Left lung (tissue), 10 donors: Measurements from ENCODE around the gene DNTTIP2. TPM values are rescaled to one million over a fixed set of nuclear protein-coding genes. Genes with fewer than 3 reads are reported as not detected.
"Not testable (repeated sequence)": the region's sequence is repeated elsewhere in the genome, so short reads cannot be mapped to it uniquely, and the experiment has no call there.

Experiments used
- ATAC-seq: fragments of 200-7000 bp; cut with Tn5 transposase; one replicate; pipeline ENCODE4 v1.9.1; 2020; ENCODE audit warnings: moderate library complexity
- DNase-seq, 4 donors: peaks; one replicate each; pipeline ENCODE4 v3.0.0-alpha.2; 2013 to 2020
- H3K27ac ChIP-seq, 2 donors: fragments of 200-600 bp; sonication (generic) in 1 of 2; one replicate each; pipeline versions ENCODE4 v1.5.0 to v1.8.0; 2020 to 2021
- H3K27me3 ChIP-seq, 2 donors: fragments of 200-600 bp; sonication (generic) in 1 of 2; one replicate each; pipeline versions ENCODE4 v1.5.0 to v1.8.0; 2020 to 2021
- H3K36me3 ChIP-seq, 2 donors: fragments of 200-600 bp; sonication (generic) in 1 of 2; one replicate each; pipeline versions ENCODE4 v1.5.0 to v1.8.0; 2020 to 2021
- H3K4me1 ChIP-seq, 2 donors: fragments of 200-600 bp; one replicate each; pipeline ENCODE4 v1.8.0; 2021
- H3K4me3 ChIP-seq, 2 donors: fragments of 200-600 bp; sonication (generic) in 1 of 2; one replicate each; pipeline versions ENCODE4 v1.5.0 to v1.8.0; 2020 to 2021; ENCODE audit warnings: mild to moderate bottlenecking in 1 of 2
- H3K9me3 ChIP-seq, 2 donors: fragments of 200-600 bp; sonication (generic) in 1 of 2; one replicate each; pipeline versions ENCODE4 v1.5.0 to v1.8.0; 2020 to 2021
- intact Hi-C, 2 donors: fragments of 100-400 bp; cut with DNase I; formaldehyde crosslinking; loops; one replicate each; pipeline versions ENCODE4 v1.11.2 to v1.14.2; 2022
- polyA plus RNA-seq, 6 donors: library from polyadenylated mRNA; unstranded; fragments of 120-200 nt; gene quantifications; one replicate each; pipeline ENCODE4 v1.2.1, GENCODE V29; 2013; ENCODE audit not compliant: insufficient read length in 6 of 6
- total RNA-seq, 2 donors: library from RNA; stranded (reverse); fragmentation: NEBNext Ultra II Directional; extraction: Animal tissue kit (Norgen Biotek cat#: 25700); gene quantifications; one replicate each; pipeline ENCODE4 v1.2.1, GENCODE V29; 2021
- TF ChIP-seq, protein P1 (sequence below), 2 donors: fragments of 200-600 bp; sonication (generic) in 1 of 2; IDR thresholded peaks; one replicate each; pipeline versions ENCODE4 v1.5.0 to v1.8.0; 2021; ENCODE audit warnings: antibody characterized with exemption in 2 of 2
- donor health status: DM: no; HTN: yes; CAD: no.
- donor health status: DM: no; HTN: no; CAD: no.

Gene DNTTIP2
- total and polyA plus RNA-seq, 8 donors, result 35.0 to 65.1 (median 59.3) TPM

DNA sequence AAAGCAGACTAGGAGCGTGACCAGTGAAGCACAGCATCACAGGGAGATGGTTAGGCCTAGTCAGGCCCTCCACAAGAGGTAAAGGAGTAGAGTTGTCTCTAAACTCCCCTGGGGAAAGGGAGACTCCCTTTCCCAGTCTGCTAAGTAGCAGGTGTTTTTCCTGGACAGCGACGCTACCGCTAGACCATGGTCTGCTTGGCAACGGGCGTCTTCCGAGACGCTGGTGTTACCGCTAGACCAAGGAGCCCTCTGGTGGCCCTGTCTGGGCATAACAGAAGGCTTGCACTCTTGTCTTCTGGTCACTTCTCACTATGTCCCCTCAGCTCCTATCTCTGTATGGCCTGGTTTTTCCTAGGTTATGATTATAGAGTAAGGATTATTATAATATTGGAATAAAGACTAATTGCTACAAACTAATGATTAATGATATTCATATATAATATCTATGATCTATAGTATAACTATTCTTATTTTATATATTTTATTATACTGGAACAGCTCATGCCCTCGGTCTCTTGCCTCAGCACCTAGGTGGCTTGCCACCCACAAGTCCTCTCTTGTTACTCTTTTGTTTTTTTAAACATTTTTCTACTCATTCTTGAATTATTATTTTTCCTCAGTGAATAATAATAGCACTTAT, 28.2 kb downstream of the DNTTIP2 start:
- not testable (repeated sequence) for H3K9me3 ChIP-seq, ATAC-seq, H3K27me3 ChIP-seq, H3K36me3 ChIP-seq, H3K27ac ChIP-seq, H3K4me3 ChIP-seq
- TF ChIP-seq, protein P1, sequence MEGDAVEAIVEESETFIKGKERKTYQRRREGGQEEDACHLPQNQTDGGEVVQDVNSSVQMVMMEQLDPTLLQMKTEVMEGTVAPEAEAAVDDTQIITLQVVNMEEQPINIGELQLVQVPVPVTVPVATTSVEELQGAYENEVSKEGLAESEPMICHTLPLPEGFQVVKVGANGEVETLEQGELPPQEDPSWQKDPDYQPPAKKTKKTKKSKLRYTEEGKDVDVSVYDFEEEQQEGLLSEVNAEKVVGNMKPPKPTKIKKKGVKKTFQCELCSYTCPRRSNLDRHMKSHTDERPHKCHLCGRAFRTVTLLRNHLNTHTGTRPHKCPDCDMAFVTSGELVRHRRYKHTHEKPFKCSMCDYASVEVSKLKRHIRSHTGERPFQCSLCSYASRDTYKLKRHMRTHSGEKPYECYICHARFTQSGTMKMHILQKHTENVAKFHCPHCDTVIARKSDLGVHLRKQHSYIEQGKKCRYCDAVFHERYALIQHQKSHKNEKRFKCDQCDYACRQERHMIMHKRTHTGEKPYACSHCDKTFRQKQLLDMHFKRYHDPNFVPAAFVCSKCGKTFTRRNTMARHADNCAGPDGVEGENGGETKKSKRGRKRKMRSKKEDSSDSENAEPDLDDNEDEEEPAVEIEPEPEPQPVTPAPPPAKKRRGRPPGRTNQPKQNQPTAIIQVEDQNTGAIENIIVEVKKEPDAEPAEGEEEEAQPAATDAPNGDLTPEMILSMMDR (IDR thresholded peaks at IDR 0.05), result peak; percentile 70 to 71
- DNase-seq, result peak in 2 of 4 donors; percentile 71 to 80
- intact Hi-C loops, result loop anchor here in 1 of 2 donors (5.0 kb wide), 1 partner anchor 544 kb away; no protein-coding TSS in a partner anchor
- H3K4me1 ChIP-seq, result peaks cover 2 to 17% of the 10 kb centered on the region in 2 donors

GRCh38 chr1:93848350-93848883, 30.6 kb downstream of the DNTTIP2 start:
- TF ChIP-seq, protein P1 (IDR thresholded peaks at IDR 0.05), result no peak
- DNase-seq (no peak), ATAC-seq (no peak)
- Histone ChIP-seq H3K4me3 (peak overlapping the region; percentile 72 to 87), H3K27me3 (no peaks in the 10 kb centered on the region), H3K27ac (peak overlapping the region; percentile 95), H3K36me3 (no peaks in the 10 kb centered on the region), H3K4me1 (peaks cover 7 to 39% of the 10 kb centered on the region in 2 donors), H3K9me3 (no peaks in the 10 kb centered on the region)
- intact Hi-C loops, result loop anchor here in 1 of 2 donors (10.0 kb wide), 1 partner anchor 414 kb away; no protein-coding TSS in a partner anchor

GRCh38 chr1:93847811-93848288, 31.2 kb downstream of the DNTTIP2 start:
- DNase-seq (peak; percentile 61 to 87 (median 74)), ATAC-seq (peak; percentile 42)
- H3K4me3 ChIP-seq, result peak overlapping the region; percentile 72 to 87
- TF ChIP-seq, protein P1 (IDR thresholded peaks at IDR 0.05), result no peak
- H3K27me3 ChIP-seq, result no peaks in the 10 kb centered on the region
- H3K36me3 ChIP-seq, result no peaks in the 10 kb centered on the region
- H3K4me1 ChIP-seq, result peaks cover 7 to 44% of the 10 kb centered on the region in 2 donors
- peak overlapping the region; percentile 95 for H3K27ac ChIP-seq
- H3K9me3 ChIP-seq, result no peaks in the 10 kb centered on the region
- intact Hi-C loops, result loop anchor here in 1 of 2 donors (10.0 kb wide), 1 partner anchor 413 kb away; no protein-coding TSS in a partner anchor

DNA sequence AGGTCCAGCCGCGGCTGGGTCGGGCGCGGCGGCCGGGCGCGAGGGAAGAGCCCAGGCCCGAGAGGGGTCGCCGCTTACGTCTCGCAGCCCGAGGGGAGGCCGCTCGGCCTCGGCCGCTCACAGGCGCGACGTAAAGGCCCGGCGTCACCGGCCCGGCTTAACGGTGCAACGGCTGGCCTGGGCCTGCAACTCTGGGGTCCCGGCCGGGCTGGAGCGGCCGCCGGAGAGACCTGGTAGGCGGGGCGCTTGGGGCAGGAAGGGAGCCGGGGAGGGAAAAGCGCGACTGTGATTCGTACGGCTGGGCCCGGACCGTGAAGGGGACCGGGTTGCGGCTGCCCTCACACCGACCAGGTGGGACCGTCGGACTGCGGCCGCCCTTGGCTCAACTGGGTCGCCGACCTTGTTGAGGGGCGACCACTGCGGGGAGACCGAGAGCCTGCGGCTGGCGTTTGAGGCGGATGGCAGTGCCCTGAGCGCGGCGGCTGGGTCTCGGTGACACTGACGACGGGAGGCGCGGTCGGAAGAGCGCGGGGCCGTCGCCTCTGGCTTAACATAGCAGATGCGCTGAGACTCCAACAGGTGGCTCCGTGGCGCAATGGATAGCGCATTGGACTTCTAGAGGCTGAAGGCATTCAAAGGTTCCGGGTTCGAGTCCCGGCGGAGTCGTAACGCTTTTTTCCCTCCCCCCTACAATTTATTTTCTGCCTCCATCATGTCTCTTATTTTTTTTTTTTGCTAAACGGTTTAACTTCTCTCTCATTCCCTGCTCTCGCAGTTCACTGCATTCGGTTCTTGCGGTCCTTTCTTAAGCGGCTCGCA, 31.8 kb downstream of the DNTTIP2 start:
- Histone ChIP-seq H3K4me3 (peak overlapping the region; percentile 72 to 87), H3K4me1 (peaks cover 11 to 44% of the 10 kb centered on the region in 2 donors), H3K27ac (peak overlapping the region; percentile 95), H3K36me3 (no peaks in the 10 kb centered on the region), H3K9me3 (no peaks in the 10 kb centered on the region), H3K27me3 (no peaks in the 10 kb centered on the region)
- TF ChIP-seq, protein P1 (IDR thresholded peaks at IDR 0.05), result no peak
- peak; percentile 91 to 96 (median 92) for DNase-seq
- ATAC-seq, result peak; percentile 80
- intact Hi-C loops, result loop anchor here in 1 of 2 donors (10.0 kb wide), 1 partner anchor 412 kb away; no protein-coding TSS in a partner anchor
